HepG2 (cell line): ENCODE results near the gene NPBWR2. TPM values are rescaled to one million over a fixed set of nuclear protein-coding genes. Genes with fewer than 3 reads are reported as not detected.
A peak's percentile ranks its signal among the peaks of the same experiment; 100 is the strongest.

ENCODE experiments used
- DPF2 ChIP-seq: sonication (generic); formaldehyde crosslinking; IDR thresholded peaks from 2 replicates; pipeline ENCODE4 v1.4.0; 2020; ENCODE audit warnings: mild to moderate bottlenecking, low read depth, missing genetic modification reagents, borderline replicate concordance
- HDAC1 ChIP-seq: sonication (generic); formaldehyde crosslinking; IDR thresholded peaks from 2 replicates; pipeline ENCODE4 v1.5.1; 2020; ENCODE audit warnings: mild to moderate bottlenecking, missing genetic modification reagents
- MAX ChIP-seq: IDR thresholded peaks from 2 replicates; pipeline ENCODE4 v1.6.1; 2012; ENCODE audit warnings: inconsistent platforms
- NFYC ChIP-seq: IDR thresholded peaks from 2 replicates; pipeline ENCODE4 v1.6.1; 2016; ENCODE audit warnings: missing genetic modification reagents, missing compliant biosample characterization
- PRDM15 ChIP-seq: sonication (generic); formaldehyde crosslinking; IDR thresholded peaks from 2 replicates; pipeline ENCODE4 v1.4.0; 2020; ENCODE audit warnings: missing genetic modification reagents
- RFX5 ChIP-seq: IDR thresholded peaks from 2 replicates; pipeline ENCODE4 v1.6.1; 2011; ENCODE audit warnings: low read depth, low read length, improper control_type of control experiment
- THAP11 ChIP-seq: IDR thresholded peaks from 2 replicates; pipeline ENCODE4 v1.6.1; 2016; ENCODE audit warnings: missing biosample characterization, missing genetic modification reagents
- WIZ ChIP-seq: sonication (generic); formaldehyde crosslinking; IDR thresholded peaks from 2 replicates; pipeline ENCODE4 v1.5.1; 2020; ENCODE audit warnings: mild to moderate bottlenecking, missing genetic modification reagents
- ZNF232 ChIP-seq: sonication (generic); formaldehyde crosslinking; IDR thresholded peaks from 2 replicates; pipeline ENCODE4 v1.4.0; 2020; ENCODE audit warnings: missing genetic modification reagents, borderline replicate concordance
- ZNF24 ChIP-seq: fragments of 450-650 bp; IDR thresholded peaks from 2 replicates; pipeline ENCODE4 v1.6.1; 2017; ENCODE audit warnings: antibody characterized with exemption, mild to moderate bottlenecking
- ZNF280D ChIP-seq: sonication (generic); formaldehyde crosslinking; IDR thresholded peaks from 2 replicates; pipeline ENCODE4 v1.5.1; 2020; ENCODE audit warnings: mild to moderate bottlenecking, missing genetic modification reagents
- ZNF468 ChIP-seq: sonication (generic); formaldehyde crosslinking; IDR thresholded peaks from 2 replicates; pipeline ENCODE4 v1.8.0; 2022; ENCODE audit warnings: mild to moderate bottlenecking, moderate library complexity, missing genetic modification reagents
- ZNF687 ChIP-seq: sonication (generic); formaldehyde crosslinking; IDR thresholded peaks from 2 replicates; pipeline ENCODE4 v1.5.1; 2020; ENCODE audit warnings: mild to moderate bottlenecking, missing genetic modification reagents, moderate library complexity
- polyA plus RNA-seq, 8 experiments: library from polyadenylated mRNA; depleted of rRNA in 3 of 8; stranded (reverse) in 7 of 8; unstranded in 1 of 8; fragments of >200 nt; fragmentation: Illumina TruSeq in 4 of 8; extraction: Trizol in 4 of 8; gene quantifications; 2 replicates each; pipeline versions ENCODE4 v1.2.1 to v1.2.3, GENCODE V29; 2011 to 2016; ENCODE audit warnings: low read depth in 4 of 8, missing spikeins in 1 of 8, mixed read lengths in 1 of 8; ENCODE audit not compliant: insufficient read depth in 1 of 8
- total RNA-seq, 5 experiments: library from RNA; depleted of rRNA; stranded (reverse); fragments of >200 nt; fragmentation: Illumina TruSeq; extraction: Trizol; gene quantifications; 2 replicates each; pipeline ENCODE4 v1.2.3, GENCODE V29; 2016; ENCODE audit warnings: low read depth in 1 of 5

Gene NPBWR2
- total and polyA plus RNA-seq, 2 of the 13 experiments (the other 11 are each of a cell fraction or from before 2014, with no cell fraction given), result not detected

- TF ChIP-seq PRDM15 (no peak), ZNF24 (no peak), RFX5 (no peak), THAP11 (CRISPR knock-in tag) (no peak), ZNF468 (CRISPR knock-in tag) (0 out of 2 replicates have a peak, but pooled peaks have one; percentile 86), NFYC (peak; percentile 1; the same call in 1 of the 2 replicates), ZNF687 (no peak), ZNF232 (CRISPR knock-in tag) (no peak), DPF2 (CRISPR knock-in tag) (0 out of 2 replicates have a peak, but pooled peaks have one; percentile 57), WIZ (CRISPR knock-in tag) (0 out of 2 replicates have a peak, but pooled peaks have one; percentile 47), ZNF280D (CRISPR knock-in tag) (no peak), HDAC1 (CRISPR knock-in tag) (no peak), MAX (no peak)
Measured at GRCh38 chr20:64062276-64062595, 45.1 kb downstream of the NPBWR2 start (continued).
